ENCODE data around the gene KCNIP1.

The KCNIP1 gene

GRCh38 chr5:170603578-170604565 is 100.1 kb downstream of the KCNIP1 start:
- DNase-seq, result no peak

- DNase-seq, result peak; percentile 57
These were observed 103.1 kb downstream of the KCNIP1 start for GRCh38 chr5:170606941-170607340.

GRCh38 chr5:170611449-170612090 is 107.8 kb downstream of the KCNIP1 start:
- DNase-seq, result no peak

- peak; percentile 80 for DNase-seq
These were observed 108.4 kb downstream of the KCNIP1 start for GRCh38 chr5:170612256-170612678.

- peak; percentile 76 for DNase-seq
These were observed 110.3 kb downstream of the KCNIP1 start for GRCh38 chr5:170614065-170614490.

GRCh38 chr5:170614720-170615119 is 110.9 kb downstream of the KCNIP1 start:
- DNase-seq, result no peak

GRCh38 chr5:170617533-170618490 is 114.0 kb downstream of the KCNIP1 start:
- no peak for DNase-seq

- no peak for DNase-seq
These were observed 116.0 kb downstream of the KCNIP1 start for GRCh38 chr5:170619869-170620268.

- no peak for DNase-seq
These were observed 119.1 kb downstream of the KCNIP1 start for GRCh38 chr5:170622933-170623332.

GRCh38 chr5:170623576-170624181 is 119.9 kb downstream of the KCNIP1 start:
- DNase-seq, result no peak

GRCh38 chr5:170625221-170626165 is 121.7 kb downstream of the KCNIP1 start:
- no peak for DNase-seq

GRCh38 chr5:170626507-170627150 is 122.8 kb downstream of the KCNIP1 start:
- peak; percentile 72 for DNase-seq

- no peak for DNase-seq
These were observed 123.5 kb downstream of the KCNIP1 start for GRCh38 chr5:170627271-170627670.

GRCh38 chr5:170628028-170628427 is 124.2 kb downstream of the KCNIP1 start:
- no peak for DNase-seq

GRCh38 chr5:170628691-170629565 is 125.1 kb downstream of the KCNIP1 start:
- DNase-seq, result no peak

- DNase-seq, result no peak
These were observed 125.9 kb downstream of the KCNIP1 start for GRCh38 chr5:170629566-170630175.

- DNase-seq, result no peak
These were observed 126.4 kb downstream of the KCNIP1 start for GRCh38 chr5:170630226-170630625.

- no peak for DNase-seq
These were observed 126.9 kb downstream of the KCNIP1 start for GRCh38 chr5:170630711-170631141.
